ENCODE data around the gene RPL36AL. TPM values are rescaled to one million over a fixed set of nuclear protein-coding genes. Genes with fewer than 3 reads are reported as not detected.

RPL36AL gene
- polyA plus RNA-seq, 1 donor from 2014 or later, result 504 TPM

DNA sequence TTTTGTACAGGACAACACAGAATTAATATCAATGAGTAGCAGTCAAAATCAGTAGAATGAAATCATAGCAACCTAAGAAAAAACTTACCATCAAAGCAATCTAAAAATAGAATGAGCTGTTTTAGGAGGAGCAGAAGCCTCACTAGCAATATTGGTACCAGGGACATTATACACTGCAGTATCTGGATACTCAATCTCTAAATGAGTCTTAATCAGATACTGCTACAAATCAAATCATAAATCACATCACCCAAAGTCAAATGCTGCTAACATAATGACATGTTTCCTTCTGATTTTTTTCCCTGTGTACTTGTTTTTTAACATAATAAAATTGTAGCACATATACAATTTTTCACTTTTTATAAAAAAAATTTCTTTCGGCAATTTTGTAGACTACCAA is 42.3 kb downstream of the RPL36AL start:
- Mint-ChIP-seq H3K27me3 (no peaks in the 10 kb centered on the region), H3K27ac (peak overlapping the region in 1 of 3 donors; percentile 41), H3K4me1 (peaks cover 17 to 22% (median 21%) of the 10 kb centered on the region in 3 donors), H3K4me3 (no peak overlapping the region), H3K36me3 (peaks cover 16% of the 10 kb centered on the region), H3K9me3 (no peaks in the 10 kb centered on the region)

DNA sequence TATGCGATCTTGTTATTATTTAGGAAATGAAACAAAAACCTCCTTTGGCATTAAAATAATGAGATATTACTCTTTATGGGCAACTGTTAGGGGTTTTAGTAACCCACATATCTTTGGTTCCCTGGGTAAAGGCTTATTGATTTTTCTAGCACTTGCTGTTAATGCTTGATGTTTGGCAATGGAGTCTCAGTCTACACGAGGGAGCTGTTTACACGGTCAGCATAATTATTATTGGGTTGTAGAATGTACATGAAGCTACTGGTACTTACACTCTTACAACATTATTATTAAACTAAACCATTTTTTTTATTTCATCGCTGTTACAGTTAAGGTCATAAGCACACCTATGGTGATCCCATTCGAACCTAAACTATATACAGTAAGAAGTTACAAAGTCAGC is 46.4 kb downstream of the RPL36AL start:
- peaks cover 0 to 5% (median 0%) of the 10 kb centered on the region in 3 donors for H3K4me1 Mint-ChIP-seq
- no peaks in the 10 kb centered on the region for H3K27me3 Mint-ChIP-seq
- no peak overlapping the region for H3K4me3 Mint-ChIP-seq
- no peak overlapping the region for H3K27ac Mint-ChIP-seq
- H3K36me3 Mint-ChIP-seq, result peaks cover 17% of the 10 kb centered on the region
- H3K9me3 Mint-ChIP-seq, result no peaks in the 10 kb centered on the region

DNA sequence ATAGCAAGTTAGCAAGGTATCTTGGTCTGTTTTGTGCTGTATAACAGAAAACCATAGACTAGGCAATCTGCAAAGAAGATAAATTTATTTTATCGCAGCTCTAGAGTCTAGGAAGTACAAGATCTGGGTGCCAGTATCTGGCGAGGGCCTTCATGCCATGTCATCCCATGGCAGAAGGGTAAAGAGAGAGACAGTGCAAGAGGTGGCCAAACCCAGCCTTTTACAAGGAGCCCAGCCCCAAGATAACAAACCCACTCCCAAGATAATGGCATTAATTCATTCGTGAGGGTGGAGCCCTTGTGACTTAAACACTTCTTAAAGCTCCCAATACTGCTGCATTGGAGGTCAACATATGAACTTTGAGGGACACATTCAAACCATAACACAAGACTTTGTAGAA is 51.1 kb downstream of the RPL36AL start:
- Mint-ChIP-seq H3K4me1 (peaks cover 0 to 1% (median 0%) of the 10 kb centered on the region in 3 donors), H3K27me3 (no peaks in the 10 kb centered on the region), H3K4me3 (no peak overlapping the region), H3K27ac (no peak overlapping the region), H3K36me3 (peaks cover 13% of the 10 kb centered on the region), H3K9me3 (no peaks in the 10 kb centered on the region)

Other genes with a start within 250 kb of the RPL36AL start
- gene RPS29, start 34.2 kb downstream of the RPL36AL start, polyA plus RNA-seq, result 10,099 TPM
- gene LRR1, start 21.7 kb downstream of the RPL36AL start, polyA plus RNA-seq, result 10.1 TPM
- 31.3 TPM for gene MGAT2, start 173 bp upstream of the RPL36AL start, polyA plus RNA-seq
- gene DNAAF2, start 14.6 kb upstream of the RPL36AL start, polyA plus RNA-seq, result 33.4 TPM
- not detected for gene POLE2, start 67.6 kb upstream of the RPL36AL start, polyA plus RNA-seq
- gene KLHDC1, start 72.5 kb upstream of the RPL36AL start, polyA plus RNA-seq, result 2.6 TPM
- gene KLHDC2, start 147.5 kb upstream of the RPL36AL start, polyA plus RNA-seq, result 48.1 TPM
- 55.9 TPM for gene NEMF, start 232.2 kb upstream of the RPL36AL start, polyA plus RNA-seq

All from IgD-negative memory B cell (primary cell).